Measurements from ENCODE around the gene HINT1. TPM values are rescaled to one million over a fixed set of nuclear protein-coding genes. Genes with fewer than 3 reads are reported as not detected.
"Not testable (repeated sequence)": the region's sequence is repeated elsewhere in the genome, so short reads cannot be mapped to it uniquely, and the experiment has no call there.

HINT1 gene
- total RNA-seq, 1 donor from 2014 or later: 196 TPM

DNA sequence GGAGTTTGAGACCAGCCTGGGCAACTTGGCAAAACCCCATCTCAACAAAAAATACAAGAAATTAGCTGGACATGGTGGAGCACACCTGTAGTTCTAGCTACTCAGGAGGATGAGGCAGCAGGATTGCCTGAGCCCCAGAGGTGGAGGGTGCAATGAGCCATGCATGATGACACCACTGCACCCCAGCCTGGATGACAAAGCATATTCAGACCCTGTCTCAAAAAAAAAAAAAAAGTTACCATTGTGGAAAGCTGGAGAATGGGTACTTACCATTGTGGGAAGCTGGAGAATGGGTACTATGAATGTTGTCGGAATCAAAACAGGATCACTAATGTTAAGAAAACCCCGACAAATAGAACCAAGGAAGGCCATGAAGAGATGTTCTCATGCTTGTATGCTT lies 25.7 kb downstream of the HINT1 start:
- no peak for DNase-seq (ENCODE audit: low spot score)
- Mint-ChIP-seq H3K36me3 (ENCODE audit: low read depth) (peaks cover 6% of the 10 kb centered on the region), H3K27ac (ENCODE audit: unreplicated experiment) (no peak overlapping the region), H3K27me3 (ENCODE audit: low read depth) (peaks cover 9% of the 10 kb centered on the region), H3K4me1 (ENCODE audit: low read depth) (no peaks in the 10 kb centered on the region), H3K4me3 (ENCODE audit: unreplicated experiment) (no peak overlapping the region), H3K9me3 (ENCODE audit: low read depth) (peaks cover 17% of the 10 kb centered on the region)
- TF ChIP-seq, protein P1, sequence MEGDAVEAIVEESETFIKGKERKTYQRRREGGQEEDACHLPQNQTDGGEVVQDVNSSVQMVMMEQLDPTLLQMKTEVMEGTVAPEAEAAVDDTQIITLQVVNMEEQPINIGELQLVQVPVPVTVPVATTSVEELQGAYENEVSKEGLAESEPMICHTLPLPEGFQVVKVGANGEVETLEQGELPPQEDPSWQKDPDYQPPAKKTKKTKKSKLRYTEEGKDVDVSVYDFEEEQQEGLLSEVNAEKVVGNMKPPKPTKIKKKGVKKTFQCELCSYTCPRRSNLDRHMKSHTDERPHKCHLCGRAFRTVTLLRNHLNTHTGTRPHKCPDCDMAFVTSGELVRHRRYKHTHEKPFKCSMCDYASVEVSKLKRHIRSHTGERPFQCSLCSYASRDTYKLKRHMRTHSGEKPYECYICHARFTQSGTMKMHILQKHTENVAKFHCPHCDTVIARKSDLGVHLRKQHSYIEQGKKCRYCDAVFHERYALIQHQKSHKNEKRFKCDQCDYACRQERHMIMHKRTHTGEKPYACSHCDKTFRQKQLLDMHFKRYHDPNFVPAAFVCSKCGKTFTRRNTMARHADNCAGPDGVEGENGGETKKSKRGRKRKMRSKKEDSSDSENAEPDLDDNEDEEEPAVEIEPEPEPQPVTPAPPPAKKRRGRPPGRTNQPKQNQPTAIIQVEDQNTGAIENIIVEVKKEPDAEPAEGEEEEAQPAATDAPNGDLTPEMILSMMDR (IDR thresholded peaks at IDR 0.05): no peak

DNA sequence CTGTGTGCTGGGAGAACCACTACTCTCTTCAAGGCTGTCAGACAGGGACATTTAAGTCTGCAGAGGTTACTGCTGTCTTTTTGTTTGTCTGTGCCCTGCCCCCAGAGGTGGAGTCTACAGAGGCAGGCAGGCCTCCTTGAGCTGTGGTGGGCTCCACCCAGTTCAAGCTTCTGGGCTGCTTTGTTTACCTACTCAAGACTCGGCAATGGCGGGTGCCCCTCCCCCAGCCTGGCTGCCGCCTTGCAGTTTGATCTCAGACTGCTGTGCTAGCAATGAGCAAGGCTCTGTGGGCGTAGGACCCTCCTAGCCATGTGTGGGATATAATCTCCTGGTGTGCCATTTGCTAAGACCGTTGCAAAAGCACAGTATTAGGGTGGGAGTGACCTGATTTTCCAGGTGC lies 26.6 kb downstream of the HINT1 start:
- H3K36me3 Mint-ChIP-seq (ENCODE audit: low read depth); H3K4me3 Mint-ChIP-seq (ENCODE audit: unreplicated experiment); H3K27me3 Mint-ChIP-seq (ENCODE audit: low read depth); H3K27ac Mint-ChIP-seq (ENCODE audit: unreplicated experiment); DNase-seq (ENCODE audit: low spot score); H3K4me1 Mint-ChIP-seq (ENCODE audit: low read depth): not testable (repeated sequence)
- peaks cover 19% of the 10 kb centered on the region for H3K9me3 Mint-ChIP-seq (ENCODE audit: low read depth)

DNA sequence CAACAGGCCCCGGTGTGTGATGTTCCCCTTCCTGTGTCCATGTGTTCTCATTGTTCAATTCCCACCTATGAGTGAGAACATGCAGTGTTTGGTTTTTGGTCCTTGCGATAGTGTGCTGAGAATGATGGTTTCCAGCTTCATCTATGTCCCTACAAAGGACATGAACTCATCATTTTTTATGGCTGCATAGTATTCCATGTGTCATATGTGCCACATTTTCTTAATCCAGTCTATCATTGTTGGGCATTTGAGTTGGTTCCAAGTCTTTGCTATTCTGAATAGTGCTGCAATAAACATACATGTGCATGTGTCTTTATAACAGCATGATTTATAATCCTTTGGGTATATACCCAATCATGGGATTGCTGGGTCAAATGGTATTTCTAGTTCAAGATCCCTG lies 32.0 kb downstream of the HINT1 start:
- not testable (repeated sequence) for H3K36me3 Mint-ChIP-seq (ENCODE audit: low read depth); H3K27ac Mint-ChIP-seq (ENCODE audit: unreplicated experiment); H3K4me3 Mint-ChIP-seq (ENCODE audit: unreplicated experiment); DNase-seq (ENCODE audit: low spot score); H3K4me1 Mint-ChIP-seq (ENCODE audit: low read depth); H3K27me3 Mint-ChIP-seq (ENCODE audit: low read depth)
- H3K9me3 Mint-ChIP-seq (ENCODE audit: low read depth): peaks cover 17% of the 10 kb centered on the region

DNA sequence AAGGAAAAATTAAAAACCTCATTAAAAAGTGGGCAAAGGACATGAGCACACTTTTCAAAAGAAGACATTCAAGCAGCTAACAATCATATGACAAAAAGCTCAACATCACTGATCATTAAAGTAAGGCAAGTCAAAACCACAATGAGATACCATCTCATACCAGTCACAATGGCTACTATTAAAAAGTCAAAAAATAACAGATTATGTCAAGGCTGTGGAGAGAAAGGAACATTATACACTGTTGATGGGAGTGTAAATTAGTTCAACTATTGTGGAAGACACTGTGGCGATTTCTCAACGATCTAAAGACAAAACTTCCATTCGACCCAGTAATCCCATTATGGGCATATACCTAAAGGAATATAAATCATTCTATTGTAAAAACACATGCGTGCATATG lies 35.8 kb downstream of the HINT1 start:
- H3K36me3 Mint-ChIP-seq (ENCODE audit: low read depth): no peaks in the 10 kb centered on the region
- H3K27me3 Mint-ChIP-seq (ENCODE audit: low read depth): no peaks in the 10 kb centered on the region
- H3K4me1 Mint-ChIP-seq (ENCODE audit: low read depth): no peaks in the 10 kb centered on the region
- no peak overlapping the region for H3K27ac Mint-ChIP-seq (ENCODE audit: unreplicated experiment)
- TF ChIP-seq, protein P1 (IDR thresholded peaks at IDR 0.05): no peak
- H3K4me3 Mint-ChIP-seq (ENCODE audit: unreplicated experiment): no peak overlapping the region
- peaks cover 18% of the 10 kb centered on the region for H3K9me3 Mint-ChIP-seq (ENCODE audit: low read depth)
- DNase-seq (ENCODE audit: low spot score): no peak

DNA sequence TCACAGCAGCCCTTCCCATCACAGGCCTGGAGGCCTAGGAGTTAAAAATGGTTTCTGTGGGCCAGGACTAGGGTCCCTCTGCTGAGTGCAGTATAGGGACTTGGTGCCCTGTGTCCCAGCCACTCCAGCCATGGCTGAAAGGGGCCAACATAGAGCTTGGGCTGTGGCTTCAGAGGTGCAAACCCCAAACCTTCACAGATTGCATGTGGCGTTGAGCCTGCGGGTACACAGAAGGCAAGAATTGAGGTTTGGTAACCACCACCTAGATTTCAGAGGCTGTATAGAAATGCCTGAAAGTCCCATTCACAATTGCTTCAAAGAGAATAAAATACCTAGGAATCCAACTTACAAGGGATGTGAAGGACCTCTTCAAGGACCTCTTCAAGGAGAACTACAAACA lies 37.8 kb downstream of the HINT1 start:
- H3K36me3 Mint-ChIP-seq (ENCODE audit: low read depth); H3K27ac Mint-ChIP-seq (ENCODE audit: unreplicated experiment); H3K27me3 Mint-ChIP-seq (ENCODE audit: low read depth); H3K4me1 Mint-ChIP-seq (ENCODE audit: low read depth); DNase-seq (ENCODE audit: low spot score); H3K4me3 Mint-ChIP-seq (ENCODE audit: unreplicated experiment): not testable (repeated sequence)
- peaks cover 20% of the 10 kb centered on the region for H3K9me3 Mint-ChIP-seq (ENCODE audit: low read depth)

DNA sequence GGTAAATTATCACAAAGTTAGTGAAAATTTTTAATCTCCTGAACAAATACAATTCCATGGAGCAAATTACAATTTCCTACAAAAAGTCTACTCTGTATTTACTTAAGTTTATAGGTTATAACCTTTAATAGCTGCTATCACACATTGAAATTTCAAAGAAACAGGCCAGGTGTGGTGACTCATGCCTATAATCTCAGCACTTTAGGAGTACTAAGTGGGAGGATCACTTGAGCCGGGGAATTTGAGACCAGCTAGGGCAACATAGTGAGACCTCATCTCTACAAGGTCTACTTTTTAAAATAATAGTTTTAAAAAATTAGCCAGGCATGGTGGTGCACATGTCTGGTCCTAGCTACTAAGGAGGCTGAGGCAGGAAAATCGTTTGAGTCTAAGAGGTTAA lies 50.3 kb downstream of the HINT1 start:
- Mint-ChIP-seq H3K36me3 (ENCODE audit: low read depth) (no peaks in the 10 kb centered on the region), H3K4me1 (ENCODE audit: low read depth) (peaks cover 1% of the 10 kb centered on the region), H3K27me3 (ENCODE audit: low read depth) (peaks cover 29% of the 10 kb centered on the region), H3K9me3 (ENCODE audit: low read depth) (peaks cover 10% of the 10 kb centered on the region), H3K4me3 (ENCODE audit: unreplicated experiment) (no peak overlapping the region), H3K27ac (ENCODE audit: unreplicated experiment) (no peak overlapping the region)
- DNase-seq (ENCODE audit: low spot score): no peak
- TF ChIP-seq, protein P1 (IDR thresholded peaks at IDR 0.05): no peak

DNA sequence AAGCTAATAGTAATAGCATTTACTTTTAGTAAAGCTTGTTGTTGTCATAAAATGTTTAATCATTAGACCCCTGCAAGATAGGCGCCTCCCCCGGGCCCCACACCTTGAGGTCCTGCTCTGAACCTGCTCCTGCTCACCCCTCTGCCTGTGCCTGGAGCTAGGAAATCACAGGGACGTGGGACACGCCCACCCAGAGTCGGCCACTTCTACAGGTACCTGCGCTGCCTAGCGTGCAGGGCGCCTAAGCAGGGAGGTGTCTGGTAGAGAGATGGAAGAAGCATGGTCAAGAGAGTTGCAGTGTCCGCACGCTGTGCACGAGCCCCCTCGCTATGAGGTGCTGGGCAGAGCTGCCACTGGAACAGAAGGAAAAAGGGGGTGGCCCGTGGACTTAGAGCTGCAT lies 52.6 kb downstream of the HINT1 start:
- Mint-ChIP-seq H3K9me3 (ENCODE audit: low read depth) (no peaks in the 10 kb centered on the region), H3K27me3 (ENCODE audit: low read depth) (peaks cover 12% of the 10 kb centered on the region), H3K4me3 (ENCODE audit: unreplicated experiment) (no peak overlapping the region), H3K27ac (ENCODE audit: unreplicated experiment) (no peak overlapping the region), H3K4me1 (ENCODE audit: low read depth) (peaks cover 3% of the 10 kb centered on the region), H3K36me3 (ENCODE audit: low read depth) (no peaks in the 10 kb centered on the region)
- DNase-seq (ENCODE audit: low spot score): no peak
- TF ChIP-seq, protein P1 (IDR thresholded peaks at IDR 0.05): no peak

All from chondrocyte (in vitro differentiated cells).